Trophoblast cell (in vitro differentiated cells and primary cell): ENCODE data around the gene CETP.

ENCODE experiments used
- DNase-seq, 2 donors: peaks; one replicate each; pipeline ENCODE4 v3.0.0-alpha.2; 2016
- H2AFZ ChIP-seq: 2 replicates; pipeline ENCODE4 v1.6.1; 2013; ENCODE audit warnings: low read length, moderate library complexity, mild to moderate bottlenecking; ENCODE audit not compliant: insufficient read depth, poor library complexity
- H2AK5ac ChIP-seq: 2 replicates; pipeline ENCODE4 v1.6.1; 2013; ENCODE audit warnings: mild to moderate bottlenecking, low read length
- H2BK120ac ChIP-seq: 2 replicates; pipeline ENCODE4 v1.6.1; 2013; ENCODE audit warnings: low read length, mild to moderate bottlenecking, moderate library complexity; ENCODE audit not compliant: insufficient read depth, poor library complexity
- H2BK12ac ChIP-seq: 2 replicates; pipeline ENCODE4 v1.6.1; 2013; ENCODE audit warnings: mild to moderate bottlenecking, low read length, moderate library complexity
- H2BK5ac ChIP-seq: 2 replicates; pipeline ENCODE4 v1.6.1; 2013; ENCODE audit warnings: low read length, low read depth, moderate library complexity, mild to moderate bottlenecking; ENCODE audit not compliant: poor library complexity
- H3K14ac ChIP-seq: 2 replicates; pipeline ENCODE4 v1.6.1; 2013; ENCODE audit warnings: mild to moderate bottlenecking, low read length
- H3K18ac ChIP-seq: 2 replicates; pipeline ENCODE4 v1.6.1; 2013; ENCODE audit warnings: mild to moderate bottlenecking, low read length
- H3K23ac ChIP-seq: 2 replicates; pipeline ENCODE4 v1.6.1; 2013; ENCODE audit warnings: low read length
- H3K27ac ChIP-seq: 2 replicates; pipeline ENCODE4 v1.5.1; 2013; ENCODE audit warnings: low read depth, mild to moderate bottlenecking, inconsistent platforms, low read length, moderate library complexity
- H3K27me3 ChIP-seq: 2 replicates; pipeline ENCODE4 v1.6.1; 2013; ENCODE audit warnings: inconsistent platforms, mild to moderate bottlenecking, low read length, moderate library complexity; ENCODE audit not compliant: insufficient read depth
- H3K36me3 ChIP-seq, 2 experiments: 1 replicate in 1 of 2; 2 replicates in 1 of 2; pipeline ENCODE4 v1.6.1; 2013; ENCODE audit warnings: low read length in 2 of 2, mild to moderate bottlenecking in 2 of 2, moderate library complexity in 1 of 2; ENCODE audit not compliant: insufficient read depth in 2 of 2, control insufficient read depth in 1 of 2
- H3K4ac ChIP-seq: 2 replicates; pipeline ENCODE4 v1.6.1; 2013; ENCODE audit warnings: low read depth, mild to moderate bottlenecking, low read length, moderate library complexity
- H3K4me1 ChIP-seq, 2 experiments: 1 replicate in 1 of 2; 2 replicates in 1 of 2; pipeline ENCODE4 v1.6.1; 2013; ENCODE audit warnings: low read length in 2 of 2, mild to moderate bottlenecking in 2 of 2, moderate library complexity in 1 of 2; ENCODE audit not compliant: insufficient read depth in 2 of 2, control insufficient read depth in 1 of 2
- H3K4me2 ChIP-seq: 2 replicates; pipeline ENCODE4 v1.6.1; 2013; ENCODE audit warnings: inconsistent platforms, mild to moderate bottlenecking, low read length, moderate library complexity
- H3K4me3 ChIP-seq: 2 replicates; pipeline ENCODE4 v1.5.1; 2013; ENCODE audit warnings: mild to moderate bottlenecking, low read depth, low read length, inconsistent platforms
- H3K79me1 ChIP-seq: one replicate; pipeline ENCODE4 v1.6.1; 2013; ENCODE audit warnings: low read length
- H3K79me2 ChIP-seq: 2 replicates; pipeline ENCODE4 v1.6.1; 2013; ENCODE audit warnings: low read length, mild to moderate bottlenecking; ENCODE audit not compliant: control insufficient read depth, insufficient read depth, poor library complexity
- H3K9ac ChIP-seq: 2 replicates; pipeline ENCODE4 v1.6.1; 2013; ENCODE audit warnings: mild to moderate bottlenecking, low read length
- H3K9me3 ChIP-seq: 2 replicates; pipeline ENCODE4 v1.6.1; 2013; ENCODE audit warnings: low read depth, mild to moderate bottlenecking, control low read depth, inconsistent platforms, low read length; ENCODE audit not compliant: insufficient read depth
- H4K12ac ChIP-seq: 2 replicates; pipeline ENCODE4 v1.6.1; 2013; ENCODE audit warnings: low read depth, mild to moderate bottlenecking, low read length, moderate library complexity
- H4K8ac ChIP-seq: 2 replicates; pipeline ENCODE4 v1.6.1; 2013; ENCODE audit warnings: low read depth, mild to moderate bottlenecking, low read length, moderate library complexity
- H4K91ac ChIP-seq: one replicate; pipeline ENCODE4 v1.6.1; 2013; ENCODE audit warnings: low read depth, mild to moderate bottlenecking, low read length, moderate library complexity
- WGBS: extraction: QIAGEN DNeasy Blood & Tissue Kit; methylation state at CpG from one replicate; pipeline ENCODE4 v1.1.7; 2013; ENCODE audit warnings: missing lambda C conversion rate; ENCODE audit not compliant: insufficient read length, insufficient coverage; ENCODE audit errors: extremely low coverage; 5-methylcytosine and 5-hydroxymethylcytosine counted together

The CETP gene

GRCh38 chr16:56969769-56970168 is 8.0 kb downstream of the CETP start:
- Histone ChIP-seq H4K8ac (no peak overlapping the region), H3K4ac (no peak overlapping the region), H3K14ac (no peak overlapping the region), H3K4me3 (no peak overlapping the region), H3K27ac (no peak overlapping the region), H2AK5ac (no peak overlapping the region), H3K9ac (no peak overlapping the region), H2AFZ (no peak overlapping the region), H3K36me3 (no peaks in the 10 kb centered on the region), H3K4me1 (no peaks in the 10 kb centered on the region), H4K91ac (no peak overlapping the region), H3K79me1 (no peaks in the 10 kb centered on the region), H3K23ac (no peak overlapping the region), H2BK5ac (no peak overlapping the region), H3K4me2 (no peak overlapping the region), H3K27me3 (no peaks in the 10 kb centered on the region), H2BK12ac (no peak overlapping the region), H3K18ac (no peak overlapping the region), H2BK120ac (no peak overlapping the region), H4K12ac (no peak overlapping the region), H3K9me3 (peaks cover 8% of the 10 kb centered on the region), H3K79me2 (no peaks in the 10 kb centered on the region)
- WGBS: no CpG with 5 or more reads among the region's 7 CpGs
- DNase-seq: no peak

- Histone ChIP-seq H2BK5ac (no peak overlapping the region), H3K9ac (no peak overlapping the region), H3K9me3 (peaks cover 8% of the 10 kb centered on the region), H2AFZ (no peak overlapping the region), H2AK5ac (no peak overlapping the region), H3K18ac (no peak overlapping the region), H3K36me3 (no peaks in the 10 kb centered on the region), H3K4ac (no peak overlapping the region), H3K79me2 (no peaks in the 10 kb centered on the region), H2BK120ac (no peak overlapping the region), H3K4me3 (peak overlapping the region; percentile 32), H3K4me2 (no peak overlapping the region), H3K4me1 (no peaks in the 10 kb centered on the region), H4K12ac (no peak overlapping the region), H3K27ac (no peak overlapping the region), H2BK12ac (no peak overlapping the region), H4K91ac (no peak overlapping the region), H3K14ac (no peak overlapping the region), H3K27me3 (no peaks in the 10 kb centered on the region), H3K79me1 (no peaks in the 10 kb centered on the region), H4K8ac (no peak overlapping the region), H3K23ac (no peak overlapping the region)
- no CpG with 5 or more reads among the region's 8 CpGs for WGBS
- no peak for DNase-seq
Measured at GRCh38 chr16:56970934-56971767, 9.4 kb downstream of the CETP start.

DNA sequence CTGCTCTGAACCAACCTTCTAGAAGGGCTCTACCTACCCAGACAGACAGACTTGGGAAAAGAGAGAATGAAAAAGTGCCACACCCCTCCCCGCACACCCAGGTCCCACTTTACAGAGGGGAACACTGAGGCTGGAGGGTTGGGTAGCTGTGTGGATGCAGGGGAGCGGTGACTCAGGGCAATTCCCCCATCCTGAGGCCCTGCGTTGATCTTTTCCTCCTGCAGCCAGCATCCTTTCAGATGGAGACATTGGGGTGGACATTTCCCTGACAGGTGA is 10.0 kb downstream of the CETP start:
- no peak overlapping the region for H2AK5ac ChIP-seq
- no peak overlapping the region for H3K27ac ChIP-seq
- H3K4ac ChIP-seq: no peak overlapping the region
- H4K91ac ChIP-seq: no peak overlapping the region
- H3K9ac ChIP-seq: no peak overlapping the region
- no peak overlapping the region for H2BK12ac ChIP-seq
- no peak overlapping the region for H4K12ac ChIP-seq
- no peaks in the 10 kb centered on the region for H3K79me2 ChIP-seq
- no peak overlapping the region for H3K14ac ChIP-seq
- no peak overlapping the region for H3K4me2 ChIP-seq
- no peaks in the 10 kb centered on the region for H3K27me3 ChIP-seq
- H2BK5ac ChIP-seq: no peak overlapping the region
- H3K36me3 ChIP-seq: no peaks in the 10 kb centered on the region
- no peak overlapping the region for H3K4me3 ChIP-seq
- no peak overlapping the region for H2BK120ac ChIP-seq
- WGBS: no CpG with 5 or more reads among the region's 3 CpGs
- no peak overlapping the region for H3K23ac ChIP-seq
- no peak overlapping the region for H4K8ac ChIP-seq
- H2AFZ ChIP-seq: no peak overlapping the region
- H3K9me3 ChIP-seq: peaks cover 8% of the 10 kb centered on the region
- no peak for DNase-seq
- no peaks in the 10 kb centered on the region for H3K4me1 ChIP-seq
- H3K18ac ChIP-seq: no peak overlapping the region
- no peaks in the 10 kb centered on the region for H3K79me1 ChIP-seq

DNA sequence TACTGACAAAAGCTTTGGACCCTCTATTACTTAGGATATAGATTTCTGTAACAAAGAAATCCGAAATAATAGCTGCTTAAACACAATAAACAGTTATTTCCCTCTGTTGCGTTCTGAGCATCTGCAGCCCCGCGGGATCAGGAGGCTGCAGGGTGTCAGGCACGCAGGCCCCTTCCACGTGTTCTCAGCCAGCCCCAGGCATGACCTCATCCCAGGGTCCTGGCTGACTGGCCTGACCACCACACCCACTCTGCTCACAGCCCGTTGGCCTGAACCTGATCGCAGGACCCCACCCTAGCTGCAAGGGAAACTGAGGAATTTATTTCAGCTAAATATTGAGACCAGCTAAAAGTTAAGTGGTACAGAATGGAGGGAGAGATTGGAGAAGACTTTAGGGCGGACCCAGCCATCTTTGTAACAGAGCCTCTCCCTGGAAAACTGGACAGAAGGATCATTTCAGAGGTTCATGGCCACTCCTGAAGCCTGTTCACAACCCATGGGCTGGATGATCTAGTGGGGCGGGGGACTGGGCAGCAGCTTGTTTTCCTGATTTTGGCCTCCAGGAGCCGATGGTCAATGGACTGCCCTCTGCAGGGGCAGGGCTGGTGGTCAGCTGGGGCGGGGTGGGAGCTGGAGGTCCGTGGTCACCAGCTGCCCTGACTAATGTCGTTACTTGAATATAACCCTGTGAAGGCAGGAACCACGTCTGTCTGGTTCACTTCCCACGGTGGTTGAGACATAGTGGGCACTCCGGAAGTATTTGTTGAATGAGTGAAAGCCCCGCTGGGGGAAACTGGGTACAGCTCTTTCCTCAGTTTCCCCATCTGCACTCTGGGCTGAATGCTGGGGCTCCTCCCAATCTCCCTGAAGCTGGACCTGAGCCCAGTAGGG is 10.9 kb downstream of the CETP start:
- H3K36me3 ChIP-seq: no peaks in the 10 kb centered on the region
- no peak overlapping the region for H3K4ac ChIP-seq
- H2BK120ac ChIP-seq: no peak overlapping the region
- no peak overlapping the region for H2AK5ac ChIP-seq
- DNase-seq: no peak
- no peak overlapping the region for H4K91ac ChIP-seq
- H3K4me2 ChIP-seq: no peak overlapping the region
- no peak overlapping the region for H2BK12ac ChIP-seq
- no peak overlapping the region for H3K23ac ChIP-seq
- no peak overlapping the region for H2BK5ac ChIP-seq
- no peaks in the 10 kb centered on the region for H3K79me2 ChIP-seq
- peaks cover 8% of the 10 kb centered on the region for H3K9me3 ChIP-seq
- no peak overlapping the region for H3K4me3 ChIP-seq
- H2AFZ ChIP-seq: no peak overlapping the region
- H3K27ac ChIP-seq: no peak overlapping the region
- WGBS: no CpG with 5 or more reads among the region's 18 CpGs
- H4K8ac ChIP-seq: no peak overlapping the region
- no peak overlapping the region for H4K12ac ChIP-seq
- H3K9ac ChIP-seq: no peak overlapping the region
- H3K27me3 ChIP-seq: no peaks in the 10 kb centered on the region
- no peak overlapping the region for H3K18ac ChIP-seq
- H3K4me1 ChIP-seq: no peaks in the 10 kb centered on the region
- H3K14ac ChIP-seq: no peak overlapping the region
- no peaks in the 10 kb centered on the region for H3K79me1 ChIP-seq
